ENCODE results near the gene FXR2.
A peak's percentile ranks its signal among the peaks of the same experiment; 100 is the strongest.

FXR2 gene

GRCh38 chr17:7587420-7588151 is 27.1 kb downstream of the FXR2 start:
- DNase-seq, result no peak

GRCh38 chr17:7586673-7587419 is 27.9 kb downstream of the FXR2 start:
- DNase-seq, result no peak

GRCh38 chr17:7583253-7584109 is 31.2 kb downstream of the FXR2 start, which contains the start of gene MPDU1:
Gene MPDU1 (plus strand): TSS chr17:7583852. CDS start chr17:7583863, 11 bp downstream.
- peak; percentile 80 for DNase-seq

GRCh38 chr17:7582396-7583252 is 32.1 kb downstream of the FXR2 start:
- no peak for DNase-seq

GRCh38 chr17:7580604-7581575 is 33.8 kb downstream of the FXR2 start:
- no peak for DNase-seq

GRCh38 chr17:7579834-7580603 is 34.7 kb downstream of the FXR2 start:
- DNase-seq, result no peak

GRCh38 chr17:7579001-7579833 is 35.5 kb downstream of the FXR2 start, which contains the start of gene CD68:
Gene CD68 (plus strand): TSS chr17:7579638. CDS start chr17:7579678, 40 bp downstream.
- peak; percentile 46 for DNase-seq

GRCh38 chr17:7577327-7578199 is 37.1 kb downstream of the FXR2 start:
- DNase-seq, result no peak

- no peak for DNase-seq
These were observed 38.2 kb downstream of the FXR2 start for GRCh38 chr17:7576432-7576937.

GRCh38 chr17:7575959-7576358 is 38.7 kb downstream of the FXR2 start:
- DNase-seq, result no peak

GRCh38 chr17:7575481-7575883 is 39.2 kb downstream of the FXR2 start:
- no peak for DNase-seq

- DNase-seq, result no peak
These were observed 40.3 kb downstream of the FXR2 start for GRCh38 chr17:7574176-7574953.

GRCh38 chr17:7573324-7574080 is 41.2 kb downstream of the FXR2 start:
- peak; percentile 89 for DNase-seq

- peak; percentile 91 for DNase-seq
These were observed 41.9 kb downstream of the FXR2 start for GRCh38 chr17:7572588-7573323.

- no peak for DNase-seq
These were observed 42.4 kb downstream of the FXR2 start for GRCh38 chr17:7572338-7572587.

GRCh38 chr17:7570351-7570750 is 44.3 kb downstream of the FXR2 start:
- DNase-seq, result no peak
